Uterus (tissue), 2 donors: ENCODE measurements around the gene TMEM161B.

Source experiments
- POLR2A ChIP-seq, 2 donors: fragments of 450-650 bp; IDR thresholded peaks; one replicate each; pipeline ENCODE4 v1.6.1; 2016; ENCODE audit warnings: antibody characterized with exemption in 2 of 2, mild to moderate bottlenecking in 1 of 2, moderate library complexity in 1 of 2
- TF ChIP-seq, protein P1 (sequence below), 4 experiments: fragments of 200-600 bp in 2 of 4; fragments of 450-650 bp in 2 of 4; sonication (generic) in 2 of 4; IDR thresholded peaks; one replicate each; pipeline ENCODE4 v1.5.1; 2016 to 2019; ENCODE audit warnings: antibody characterized with exemption in 4 of 4, mild to moderate bottlenecking in 2 of 4, moderate library complexity in 1 of 4

DNA sequence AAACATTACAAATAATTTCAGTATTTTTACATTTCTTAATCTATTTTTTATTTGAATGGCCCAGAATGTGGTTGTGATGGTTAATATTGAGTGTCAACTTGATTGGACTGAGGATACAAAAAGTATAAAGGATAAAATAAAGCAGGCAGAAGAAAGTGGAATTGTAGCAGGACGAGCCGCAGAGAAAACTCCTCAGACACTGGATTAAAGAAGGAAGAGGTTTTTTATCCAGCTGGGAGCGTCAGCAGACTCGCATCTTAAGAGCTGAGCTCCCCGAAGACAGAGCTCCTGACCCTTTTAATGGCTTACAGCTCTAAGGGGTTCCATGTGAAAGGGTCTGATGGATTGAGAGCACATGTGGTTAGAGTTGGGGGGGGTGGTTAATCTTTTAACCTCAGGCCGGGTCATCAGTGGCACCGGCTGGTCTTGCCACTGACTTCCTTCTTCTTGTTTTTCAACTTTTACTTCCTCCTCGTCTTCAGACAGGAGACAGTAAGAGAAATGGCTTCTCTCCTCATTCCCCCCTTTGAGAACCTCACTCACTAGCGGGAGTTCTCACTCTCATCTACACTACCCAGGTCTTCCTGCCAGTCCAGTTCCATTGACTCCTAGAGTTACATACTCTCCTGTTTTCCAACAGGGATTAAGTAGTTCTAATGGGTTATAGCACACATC is 80.0 kb downstream of the TMEM161B start:
- no peak for TF ChIP-seq POLR2A (IDR thresholded peaks at IDR 0.05)
- TF ChIP-seq, protein P1, sequence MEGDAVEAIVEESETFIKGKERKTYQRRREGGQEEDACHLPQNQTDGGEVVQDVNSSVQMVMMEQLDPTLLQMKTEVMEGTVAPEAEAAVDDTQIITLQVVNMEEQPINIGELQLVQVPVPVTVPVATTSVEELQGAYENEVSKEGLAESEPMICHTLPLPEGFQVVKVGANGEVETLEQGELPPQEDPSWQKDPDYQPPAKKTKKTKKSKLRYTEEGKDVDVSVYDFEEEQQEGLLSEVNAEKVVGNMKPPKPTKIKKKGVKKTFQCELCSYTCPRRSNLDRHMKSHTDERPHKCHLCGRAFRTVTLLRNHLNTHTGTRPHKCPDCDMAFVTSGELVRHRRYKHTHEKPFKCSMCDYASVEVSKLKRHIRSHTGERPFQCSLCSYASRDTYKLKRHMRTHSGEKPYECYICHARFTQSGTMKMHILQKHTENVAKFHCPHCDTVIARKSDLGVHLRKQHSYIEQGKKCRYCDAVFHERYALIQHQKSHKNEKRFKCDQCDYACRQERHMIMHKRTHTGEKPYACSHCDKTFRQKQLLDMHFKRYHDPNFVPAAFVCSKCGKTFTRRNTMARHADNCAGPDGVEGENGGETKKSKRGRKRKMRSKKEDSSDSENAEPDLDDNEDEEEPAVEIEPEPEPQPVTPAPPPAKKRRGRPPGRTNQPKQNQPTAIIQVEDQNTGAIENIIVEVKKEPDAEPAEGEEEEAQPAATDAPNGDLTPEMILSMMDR (IDR thresholded peaks at IDR 0.05): no peak
